KBM-7 (cell line): ENCODE measurements around the gene EYS.
"Not testable (repeated sequence)": the region's sequence is repeated elsewhere in the genome, so short reads cannot be mapped to it uniquely, and the experiment has no call there.

ENCODE experiments used
- DNase-seq: peaks from one replicate; pipeline ENCODE4 v3.0.0-alpha.2; 2015
- in situ Hi-C: fragments of 300-500 bp; cut with MboI; formaldehyde crosslinking; loops from 2 replicates; pipeline ENCODE4 v1.14.3; 2020; ENCODE audit warnings: low sequenced_read_pairs, low pct_unique_long_range_greater_than_20kb, mixed read lengths

Gene EYS

DNA sequence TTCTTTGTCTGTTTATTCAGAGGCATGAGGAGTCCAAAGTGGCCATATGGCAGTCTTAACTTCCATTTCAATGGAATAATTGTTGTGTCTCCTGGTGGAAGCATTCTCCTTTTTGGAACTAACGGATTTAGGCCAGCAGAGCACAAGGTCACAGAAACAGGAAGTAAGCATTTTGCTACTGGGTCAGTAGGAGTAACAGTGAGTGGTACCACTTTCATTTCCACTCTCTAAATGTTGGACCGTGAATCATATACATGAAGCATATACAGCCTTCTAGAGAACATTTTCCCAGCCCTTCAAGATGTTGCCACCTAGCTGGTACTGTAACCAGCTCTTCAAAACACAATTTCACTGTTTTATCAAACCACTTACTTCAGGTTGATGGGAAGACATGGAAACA, 182.8 kb downstream of the EYS start:
- in situ Hi-C loops, result no loop called here
- no peak for DNase-seq

DNA sequence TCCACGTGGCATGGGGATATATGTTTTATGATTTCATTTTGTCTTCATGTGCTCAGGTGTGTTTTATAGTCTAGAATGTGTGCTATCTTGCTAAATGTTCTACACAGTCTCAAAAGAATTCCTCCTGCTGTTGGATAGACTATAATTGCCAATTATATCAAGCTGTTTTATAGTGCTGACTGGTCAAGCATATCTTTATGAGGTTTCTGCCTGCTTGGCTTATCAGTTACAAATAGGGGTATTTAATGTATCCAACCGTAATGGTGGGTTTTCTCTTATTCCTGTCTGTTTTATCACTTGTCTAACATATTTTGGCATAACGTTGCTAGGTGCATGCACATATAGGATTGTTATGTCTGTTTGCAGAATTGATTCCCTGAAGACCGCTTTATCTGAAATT, 201.3 kb downstream of the EYS start:
- in situ Hi-C loops, result no loop called here
- DNase-seq, result no peak

DNA sequence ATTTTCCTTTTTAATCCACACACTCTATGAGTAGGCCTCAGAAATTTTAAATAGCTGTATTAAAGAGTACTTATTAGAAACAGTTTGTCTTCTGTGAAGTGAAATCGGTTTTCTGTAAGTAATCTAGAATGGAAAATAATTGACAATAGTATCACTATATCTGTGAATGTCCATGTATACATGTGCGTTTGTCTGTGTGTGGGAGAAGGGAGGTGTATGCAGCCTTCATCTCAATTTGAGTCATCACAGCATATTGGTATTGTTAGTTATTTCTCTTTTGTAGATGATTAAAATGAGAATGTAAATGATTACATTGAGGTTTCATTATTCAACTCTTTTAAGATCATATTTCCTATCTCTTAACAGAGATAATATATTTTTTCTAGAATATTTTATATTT, 206.0 kb downstream of the EYS start:
- DNase-seq, result no peak
- in situ Hi-C loops, result no loop called here

DNA sequence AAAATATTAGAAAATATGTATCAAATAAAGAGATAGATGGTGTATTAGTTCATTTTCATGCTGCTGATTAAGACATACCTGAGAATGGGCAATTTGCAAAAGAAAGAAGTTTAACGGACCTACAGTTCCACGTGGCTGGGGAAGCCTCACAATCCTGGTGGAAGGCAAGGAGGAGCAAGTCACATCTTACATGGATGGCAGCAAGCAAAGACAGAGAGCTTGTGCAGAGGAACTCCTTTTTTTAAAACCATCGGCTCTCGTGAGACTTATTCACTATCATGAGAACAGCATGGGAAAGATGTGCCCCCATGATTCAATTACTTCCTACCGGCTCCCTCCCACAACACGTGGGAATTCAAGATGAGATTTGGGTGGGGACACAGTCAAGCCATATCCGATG, 223.4 kb downstream of the EYS start:
- not testable (repeated sequence) for DNase-seq

DNA sequence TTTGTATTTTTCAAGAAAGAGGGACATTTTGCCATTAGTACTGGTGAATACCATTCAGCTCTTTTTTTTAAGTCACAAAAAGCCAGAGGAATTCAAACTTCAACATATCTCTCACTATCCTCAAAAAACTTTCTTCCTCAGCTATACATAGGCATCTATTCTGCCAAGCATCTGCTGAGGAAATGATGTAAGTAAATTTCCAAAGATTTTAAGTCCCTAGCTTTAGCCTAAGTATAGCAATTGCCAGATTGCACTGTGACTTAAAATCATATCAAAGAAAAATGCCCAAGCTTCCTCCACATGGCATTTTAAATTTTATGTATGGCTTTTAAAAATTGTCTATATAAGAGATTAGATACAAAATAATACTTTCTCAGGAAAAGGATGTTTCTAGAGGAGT, 237.4 kb downstream of the EYS start:
- DNase-seq, result no peak
- in situ Hi-C loops, result no loop called here

More for the DNA sequence above, 223.4 kb downstream of the EYS start:
- in situ Hi-C loops, result not testable (repeated sequence)

DNA sequence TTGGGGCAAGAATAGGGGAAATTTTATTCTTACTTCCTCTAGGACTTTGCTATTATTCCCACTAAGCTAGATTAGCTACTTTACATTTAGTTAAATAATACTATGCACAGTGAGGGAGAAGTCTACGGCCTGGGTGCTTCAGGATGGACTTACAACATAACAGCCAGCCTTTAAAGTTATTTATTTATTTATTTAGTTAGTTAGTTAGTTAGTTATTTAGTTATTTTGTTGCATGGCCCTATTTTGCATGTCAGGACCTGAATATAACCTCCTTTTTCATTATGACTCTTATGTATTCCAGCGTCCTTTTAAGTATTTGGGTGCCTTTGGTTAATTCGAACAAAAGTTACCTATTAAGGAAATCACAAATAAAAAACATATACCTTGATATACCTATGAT, 238.7 kb downstream of the EYS start:
- no peak for DNase-seq
- in situ Hi-C loops, result no loop called here

DNA sequence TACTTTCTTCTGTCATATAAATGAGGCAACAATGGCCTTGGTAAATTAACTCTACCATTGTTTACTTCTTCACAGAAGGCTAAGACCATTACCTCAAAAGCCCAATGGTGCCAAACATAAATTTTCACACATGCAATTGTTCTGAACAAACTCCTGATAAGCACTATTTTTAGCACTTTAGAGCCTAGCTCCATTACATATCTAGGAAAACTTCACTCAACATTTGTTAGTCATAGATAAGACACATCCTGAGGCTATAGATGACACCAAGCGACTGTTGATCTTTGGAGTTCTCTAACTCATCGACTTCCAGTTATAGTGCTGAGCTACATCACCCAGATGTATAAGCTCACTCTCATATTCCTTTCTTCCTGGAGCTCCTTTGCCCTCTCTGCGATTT, 245.9 kb downstream of the EYS start:
- in situ Hi-C loops, result no loop called here
- no peak for DNase-seq

DNA sequence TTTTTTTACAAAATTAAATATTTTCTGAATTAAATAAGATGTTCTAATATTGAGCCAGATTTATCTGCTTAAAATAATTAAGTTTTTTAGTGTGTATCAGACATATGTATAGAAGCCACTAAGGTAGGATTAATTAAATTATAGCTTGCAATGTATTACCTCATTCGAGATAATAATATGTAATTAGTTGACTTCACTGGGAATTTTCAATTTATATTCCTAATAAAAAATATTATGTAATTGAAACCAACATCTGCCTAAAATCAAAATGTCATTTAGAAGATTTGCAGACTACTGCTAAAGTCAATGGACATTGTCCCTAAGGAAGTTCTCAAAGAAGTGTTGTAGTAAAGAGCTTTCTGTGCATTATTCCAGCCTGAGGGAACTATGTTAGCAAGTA, 254.7 kb downstream of the EYS start:
- no peak for DNase-seq
- in situ Hi-C loops, result no loop called here

DNA sequence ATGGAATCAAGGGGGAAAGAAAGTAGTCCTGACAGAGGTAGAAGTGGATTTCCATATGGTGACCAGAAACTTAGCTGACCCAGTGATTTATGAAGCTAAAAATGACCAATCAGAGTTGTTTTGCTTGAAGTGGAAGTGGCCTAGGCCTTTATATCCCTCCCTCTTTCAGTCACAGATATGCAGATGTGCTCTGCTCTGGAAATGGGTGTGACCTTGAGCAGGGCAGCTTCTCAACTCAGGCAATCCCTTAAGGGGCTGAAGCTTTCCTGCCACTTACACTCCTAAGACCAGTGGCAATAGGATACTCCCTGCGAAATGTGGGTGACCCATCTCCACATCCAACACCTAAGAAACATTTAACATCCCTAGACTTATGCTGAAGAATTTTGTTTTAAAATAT, 256.6 kb downstream of the EYS start:
- in situ Hi-C loops, result no loop called here
- DNase-seq, result no peak

DNA sequence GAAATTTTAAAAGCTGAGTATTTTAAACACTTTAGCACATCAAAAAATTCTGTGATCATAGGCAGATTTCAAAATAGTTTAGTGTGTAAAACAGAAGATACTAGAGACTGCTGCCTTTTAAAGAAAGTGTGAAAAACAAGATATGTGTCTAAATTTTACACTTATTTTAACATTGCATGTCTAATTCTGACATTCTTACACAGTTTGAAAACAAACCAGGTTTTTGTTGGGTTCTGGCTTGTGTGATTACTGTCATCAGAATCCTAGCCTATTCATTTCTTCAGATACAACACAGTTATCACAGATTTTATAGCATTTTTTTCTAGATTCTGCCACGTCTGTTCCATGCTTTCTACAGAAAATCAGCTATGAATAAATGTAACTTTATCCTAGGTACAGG, 257.1 kb downstream of the EYS start:
- in situ Hi-C loops, result no loop called here

DNA sequence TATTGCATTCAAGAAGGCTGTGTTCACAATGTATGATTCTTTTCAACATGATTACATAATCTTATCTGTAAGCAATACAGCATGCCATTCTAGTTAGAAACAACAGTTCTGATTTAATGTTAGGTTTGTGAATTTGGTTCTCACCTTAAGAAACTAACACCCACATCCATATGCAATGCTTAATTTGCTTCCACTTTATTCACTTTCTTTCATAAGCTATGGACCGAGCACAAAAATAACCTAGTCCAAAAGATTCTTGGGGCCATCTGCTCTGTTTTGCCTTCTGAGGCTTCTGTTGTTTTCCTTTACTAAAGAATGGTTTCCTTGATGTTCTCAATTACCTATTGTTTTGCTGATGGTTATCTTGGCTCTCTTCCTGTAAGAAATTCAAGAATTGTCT, 258.2 kb downstream of the EYS start:
- in situ Hi-C loops, result no loop called here

More for the DNA sequence above, 257.1 kb downstream of the EYS start:
- DNase-seq, result no peak

DNA sequence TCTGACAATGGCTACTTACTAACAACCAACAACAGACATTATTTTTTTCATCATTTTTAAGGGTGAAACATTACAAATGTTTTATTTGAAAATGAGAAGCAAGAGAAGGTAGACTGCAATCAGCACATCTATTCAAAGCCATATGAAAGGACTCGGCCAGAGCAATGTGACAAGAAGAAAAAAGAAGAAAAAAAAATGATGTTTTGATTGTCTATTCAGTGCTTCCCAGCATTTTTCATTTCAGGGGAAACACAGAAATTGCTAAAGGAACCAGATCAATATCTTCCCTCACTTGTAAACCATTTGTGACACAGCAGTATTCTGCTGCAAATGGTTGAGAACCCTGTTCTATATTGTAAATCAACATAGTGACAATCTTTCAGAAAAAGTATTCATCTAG, 270.7 kb downstream of the EYS start:
- in situ Hi-C loops, result no loop called here
- DNase-seq, result no peak

More for the DNA sequence above, 258.2 kb downstream of the EYS start:
- DNase-seq, result no peak

DNA sequence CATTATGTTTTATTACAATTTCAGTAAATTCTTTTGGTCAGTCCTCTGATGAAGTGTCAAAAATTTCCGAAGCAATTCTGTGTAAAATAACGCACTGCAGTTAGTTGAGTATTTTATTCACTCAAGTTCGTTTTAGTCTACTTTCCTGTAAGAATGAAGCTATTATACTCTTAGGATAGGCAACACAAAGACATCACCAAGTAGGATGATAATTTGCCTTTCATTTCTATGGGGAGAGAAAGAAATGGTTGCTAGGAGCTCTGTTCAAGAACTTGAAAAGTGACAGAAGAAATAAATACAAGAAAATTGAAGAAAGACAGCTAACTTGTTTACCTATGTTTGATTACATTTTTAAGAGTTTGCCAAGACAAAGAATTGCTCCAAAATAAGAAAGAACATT, 290.4 kb downstream of the EYS start:
- in situ Hi-C loops, result no loop called here
- no peak for DNase-seq

DNA sequence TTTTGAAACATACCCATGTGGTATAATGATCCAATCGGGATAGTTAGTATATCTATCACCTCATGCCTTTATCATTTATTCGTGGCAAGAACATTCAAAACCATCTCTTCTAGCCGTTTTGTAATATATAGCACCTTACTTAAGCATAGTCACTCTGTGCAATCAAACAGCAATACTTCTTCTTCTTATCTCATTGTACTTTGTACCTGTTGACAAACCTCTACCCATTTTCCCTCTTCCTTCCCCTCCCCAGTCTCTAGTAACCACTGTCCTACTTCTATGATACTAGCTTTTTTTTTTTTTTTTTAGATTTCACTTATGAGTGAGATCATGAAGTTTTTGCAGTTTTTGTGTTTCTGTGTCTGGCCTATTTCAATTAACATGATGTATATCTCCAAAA, 296.7 kb downstream of the EYS start:
- DNase-seq, result no peak
- in situ Hi-C loops, result no loop called here

DNA sequence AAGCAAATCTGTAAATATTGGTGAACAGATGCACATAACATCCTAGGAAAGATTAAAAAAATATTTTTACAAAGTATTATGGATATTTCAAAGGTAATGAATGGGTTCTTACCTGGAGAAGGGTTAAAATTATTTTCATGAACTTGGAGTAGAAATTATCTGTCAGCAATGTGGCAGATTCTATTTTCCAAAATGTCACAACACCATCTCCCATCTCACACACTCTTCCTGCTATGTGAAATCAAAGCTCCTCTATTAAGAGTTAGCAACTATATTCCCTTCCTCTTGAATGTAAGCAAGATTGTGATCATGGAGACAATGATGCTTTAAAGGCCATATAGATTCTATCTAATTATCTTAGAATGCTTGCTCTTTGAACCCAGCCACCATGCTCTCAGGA, 304.5 kb downstream of the EYS start:
- in situ Hi-C loops, result no loop called here
- DNase-seq, result no peak

DNA sequence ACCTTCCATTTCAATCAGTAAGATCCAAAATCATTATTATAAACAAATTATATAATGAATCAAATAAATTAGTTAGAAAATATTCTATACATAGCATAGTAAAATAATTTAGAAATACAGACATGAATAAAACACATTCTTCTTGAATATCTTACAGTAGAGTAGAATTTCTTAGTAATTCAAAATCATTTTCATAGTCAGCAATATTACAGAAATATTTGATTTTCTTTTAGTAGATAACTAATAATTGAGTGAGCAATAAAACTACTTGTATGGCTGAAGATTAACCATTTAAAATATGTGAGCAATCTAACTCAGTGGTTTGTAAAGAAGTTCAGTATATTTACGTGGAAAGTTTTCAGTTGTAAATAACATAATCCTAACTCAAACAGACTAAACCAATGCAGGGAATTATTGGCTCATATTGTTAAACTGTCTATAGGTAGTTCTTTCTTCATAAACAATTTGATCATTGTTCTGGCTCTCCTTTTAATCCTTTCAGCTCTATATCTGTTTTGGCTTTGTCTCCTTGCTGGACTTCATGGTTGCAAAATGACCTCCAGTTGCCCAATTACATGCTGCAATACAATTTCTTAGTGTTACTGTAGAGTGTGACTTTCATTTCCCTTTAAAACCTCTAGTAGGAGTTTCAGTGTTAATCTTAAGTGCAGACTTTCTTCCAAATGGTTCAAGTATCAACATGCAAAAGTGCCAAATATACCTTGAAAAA, 307.5 kb downstream of the EYS start:
- in situ Hi-C loops, result no loop called here
- DNase-seq, result no peak

DNA sequence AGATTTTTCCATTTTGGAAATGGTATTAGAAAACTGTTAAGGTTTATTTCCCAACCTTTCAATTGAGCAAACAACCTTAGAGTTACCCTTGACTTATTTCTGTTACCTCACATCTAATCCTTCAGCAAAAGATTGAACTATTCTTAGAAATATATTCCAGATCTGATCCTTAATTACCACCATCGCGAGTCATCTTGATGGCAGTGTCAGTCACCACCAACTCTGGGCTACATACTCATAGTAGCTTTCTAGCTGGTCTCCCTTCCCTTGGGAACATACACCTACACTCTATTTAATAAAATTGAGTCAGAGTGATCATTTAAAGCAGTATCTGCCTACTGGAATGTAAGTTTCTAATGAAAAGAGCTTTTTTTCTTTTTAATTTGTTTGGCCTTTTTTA, 308.2 kb downstream of the EYS start:
- DNase-seq, result no peak
- in situ Hi-C loops, result no loop called here

DNA sequence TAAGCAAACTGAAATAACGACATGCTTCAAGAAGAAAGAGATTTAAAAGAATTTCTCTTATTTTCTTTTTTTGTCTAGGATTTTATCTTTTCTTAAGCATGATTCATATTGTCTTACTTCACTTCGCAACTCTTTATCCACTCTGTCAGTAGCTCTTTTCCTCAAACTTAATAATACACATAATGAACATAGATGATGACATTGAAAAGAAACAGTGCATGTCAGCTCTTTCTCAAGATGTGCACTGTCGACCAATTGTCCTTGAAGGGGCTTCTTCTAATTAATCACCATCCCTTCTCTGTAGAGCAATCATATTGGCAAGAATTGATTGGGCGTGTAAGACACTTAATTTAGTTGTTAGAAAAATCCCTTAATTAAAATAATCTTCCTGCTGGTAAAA, 356.5 kb downstream of the EYS start:
- no peak for DNase-seq
- in situ Hi-C loops, result no loop called here

DNA sequence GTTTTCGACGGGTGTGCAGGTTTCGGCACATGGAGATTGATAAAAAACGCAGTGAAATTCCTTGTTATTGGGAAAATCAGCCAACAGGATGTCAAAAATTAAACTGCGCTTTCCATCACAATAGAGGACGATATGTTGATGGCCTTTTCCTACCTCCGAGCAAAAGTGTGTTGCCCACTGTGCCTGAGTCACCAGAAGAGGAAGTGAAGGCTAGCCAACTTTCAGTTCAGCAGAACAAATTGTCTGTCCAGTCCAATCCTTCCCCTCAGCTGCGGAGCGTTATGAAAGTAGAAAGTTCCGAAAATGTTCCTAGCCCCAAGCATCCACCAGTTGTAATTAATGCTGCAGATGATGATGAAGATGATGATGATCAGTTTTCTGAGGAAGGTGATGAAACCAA, 404.4 kb downstream of the EYS start:
- DNase-seq, in situ Hi-C loops: not testable (repeated sequence)

DNA sequence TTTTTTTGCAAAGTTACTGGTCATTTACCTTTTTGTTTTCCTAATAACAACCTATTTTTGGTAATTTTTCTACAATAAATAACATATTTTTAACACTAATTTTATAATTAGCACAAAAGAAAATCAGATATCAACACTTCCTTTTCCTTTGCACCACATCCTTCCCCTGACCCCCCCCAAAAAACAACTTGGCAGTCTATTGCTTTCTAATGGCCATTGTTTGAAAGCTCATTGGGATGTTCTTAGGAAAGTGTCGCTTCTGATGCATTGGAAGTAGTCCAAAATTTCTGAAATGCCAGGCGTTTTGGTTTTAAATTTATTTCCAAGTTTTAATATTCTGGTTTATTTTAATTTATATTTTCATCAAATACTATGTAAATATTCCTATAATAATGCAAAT, 407.8 kb downstream of the EYS start:
- in situ Hi-C loops, result no loop called here
- no peak for DNase-seq

DNA sequence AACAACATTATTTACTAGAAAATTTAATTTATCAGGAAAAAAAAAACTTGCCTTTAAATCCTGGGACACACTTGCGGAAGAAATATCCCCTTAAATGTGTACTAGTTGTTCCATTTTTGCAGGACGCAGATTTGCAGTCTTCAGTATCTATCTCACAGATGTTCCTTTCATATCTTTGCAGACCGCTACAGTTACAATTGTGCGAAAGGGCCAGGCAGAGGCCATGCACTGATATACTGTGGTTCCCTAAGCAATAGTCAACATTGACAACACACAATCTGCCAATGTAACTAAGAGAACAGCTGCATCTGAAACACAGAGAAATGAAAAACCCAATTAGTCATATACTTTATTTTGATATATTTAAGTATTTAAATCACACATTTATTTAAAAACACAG, 411.2 kb downstream of the EYS start:
- DNase-seq, result no peak
- in situ Hi-C loops, result no loop called here

DNA sequence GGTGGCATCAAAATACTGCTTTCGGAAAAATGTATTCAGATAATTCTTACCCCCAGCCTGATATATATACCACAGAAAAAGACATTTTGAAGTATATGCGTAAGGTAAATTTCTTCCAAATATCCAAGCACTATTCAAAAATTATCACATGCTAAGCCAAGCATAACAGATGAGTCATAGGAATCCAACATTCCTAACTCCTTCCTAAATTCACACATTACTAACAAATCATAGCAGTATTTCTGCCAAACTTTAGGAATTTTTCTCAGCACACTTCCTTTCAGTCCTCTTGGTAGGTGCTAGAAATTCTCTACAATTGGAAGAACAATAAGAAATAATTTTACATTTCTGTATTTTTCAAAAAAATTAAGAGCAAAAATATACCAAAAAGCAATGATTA, 417.5 kb downstream of the EYS start:
- in situ Hi-C loops, result no loop called here
- no peak for DNase-seq
